ENCODE results near the gene SFSWAP.
A peak's percentile ranks its signal among the peaks of the same experiment; 100 is the strongest.
"Not testable (repeated sequence)": the region's sequence is repeated elsewhere in the genome, so short reads cannot be mapped to it uniquely, and the experiment has no call there.

The SFSWAP gene

DNA sequence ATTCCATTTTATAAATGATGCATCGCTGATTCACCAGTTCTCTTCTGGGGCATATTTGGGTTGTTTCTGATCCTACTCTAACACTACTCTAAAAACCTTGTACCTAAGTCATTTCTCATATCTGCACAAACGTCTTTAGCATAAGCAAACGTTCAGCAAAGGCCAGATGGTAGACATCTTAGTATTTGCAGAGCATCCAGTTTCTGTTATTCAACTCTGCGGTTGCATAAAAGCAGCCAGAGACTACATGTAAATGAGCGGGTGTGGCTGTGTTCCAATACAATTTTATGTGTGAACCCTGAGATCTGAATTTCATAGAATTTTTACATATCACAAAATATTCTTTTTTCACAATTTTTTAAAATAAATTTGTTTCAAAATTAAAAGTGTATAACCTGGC, 94.5 kb downstream of the SFSWAP start:
- no peak overlapping the region for H3K27ac ChIP-seq
- peaks cover 4 to 11% (median 6%) of the 10 kb centered on the region in 11 experiments; a peak in 15 of 22 replicates for H3K9me3 ChIP-seq (replicated peaks in 1 of 11)
- no peak overlapping the region for H3K9ac ChIP-seq
- no peak overlapping the region for H3K4me3 ChIP-seq
- peaks cover 16 to 51% (median 46%) of the 10 kb centered on the region in 10 experiments for H3K4me1 ChIP-seq
- H4K20me1 ChIP-seq: peaks cover 0 to 5% (median 0%) of the 10 kb centered on the region in 11 experiments; a peak in 7 of 22 replicates
- TF ChIP-seq Cebpa-rat (IDR thresholded peaks at IDR 0.05): no peak
- no peaks in the 10 kb centered on the region for H3K27me3 ChIP-seq
- no peak overlapping the region for H3K4me2 ChIP-seq
- peaks cover 6 to 17% (median 12%) of the 10 kb centered on the region in 11 experiments; a peak in 17 of 22 replicates for H3K36me3 ChIP-seq

GRCh38 chr12:131806674-131807073, 95.8 kb downstream of the SFSWAP start:
- Histone ChIP-seq H3K4me3 (no peak overlapping the region), H3K9me3 (replicated peaks in 1 of 11) (peaks cover 11 to 24% (median 18%) of the 10 kb centered on the region in 11 experiments; a peak in 20 of 22 replicates), H3K27me3 (no peaks in the 10 kb centered on the region), H3K4me1 (peaks cover 10 to 38% (median 33%) of the 10 kb centered on the region in 10 experiments), H3K4me2 (peak overlapping the region in 9 of 11 experiments; percentile 1 to 63 (median 49); a peak in 16 of 22 replicates), H4K20me1 (no peaks in the 10 kb centered on the region), H3K27ac (peak overlapping the region in 1 of 11 experiments; percentile 41; a peak in 1 of 22 replicates), H3K36me3 (peaks cover 5 to 20% (median 13%) of the 10 kb centered on the region in 11 experiments; a peak in 18 of 22 replicates), H3K9ac (no peak overlapping the region)
- no peak for TF ChIP-seq Cebpa-rat (IDR thresholded peaks at IDR 0.05)

DNA sequence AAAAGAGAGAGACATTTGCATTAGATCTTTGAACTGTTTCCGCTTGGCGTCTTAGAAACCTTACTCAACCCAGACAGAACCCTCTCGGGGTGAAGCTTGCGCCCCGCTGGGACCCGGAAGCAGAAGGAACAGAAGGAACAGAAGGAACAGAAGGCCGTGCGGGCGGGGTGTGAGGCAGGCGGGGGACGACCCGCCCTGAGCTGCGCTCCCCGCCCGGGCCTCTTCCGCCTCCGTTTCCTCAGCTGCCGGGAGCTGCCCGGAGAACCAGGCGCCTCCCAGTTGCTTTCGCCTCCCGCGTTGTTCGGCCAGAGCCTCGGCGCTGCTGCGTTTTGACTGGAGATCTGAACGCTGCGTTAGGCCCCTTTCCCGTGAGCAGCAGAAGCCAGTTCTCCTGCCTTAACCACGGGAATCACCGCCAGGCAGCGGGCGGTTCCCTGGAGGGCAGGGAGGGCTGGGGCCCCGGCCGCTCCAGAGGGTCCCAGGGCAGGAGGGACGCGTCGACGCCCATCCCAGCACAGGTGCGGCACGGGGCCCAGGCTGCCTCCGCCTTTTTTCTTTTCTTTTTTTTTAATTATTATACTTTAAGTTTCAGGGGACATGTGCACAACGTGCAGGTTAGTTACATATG, 98.0 kb downstream of the SFSWAP start:
- Histone ChIP-seq H3K27me3 (no peaks in the 10 kb centered on the region), H3K9ac (no peak overlapping the region), H3K36me3 (peaks cover 0 to 32% (median 9%) of the 10 kb centered on the region in 11 experiments; a peak in 10 of 22 replicates), H3K4me1 (peaks cover 5 to 22% (median 20%) of the 10 kb centered on the region in 10 experiments), H3K4me2 (no peak overlapping the region), H3K9me3 (replicated peaks in 1 of 11) (peaks cover 29 to 45% (median 40%) of the 10 kb centered on the region in 11 experiments), H4K20me1 (no peaks in the 10 kb centered on the region), H3K27ac (no peak overlapping the region), H3K4me3 (no peak overlapping the region)
- TF ChIP-seq Cebpa-rat (IDR thresholded peaks at IDR 0.05): no peak

GRCh38 chr12:131809476-131810254, 98.8 kb downstream of the SFSWAP start:
- H3K4me2 ChIP-seq, H3K9ac ChIP-seq, H3K27ac ChIP-seq, H4K20me1 ChIP-seq, H3K4me3 ChIP-seq, H3K27me3 ChIP-seq: not testable (repeated sequence)
- H3K9me3 ChIP-seq (replicated peaks in 1 of 11): peaks cover 34 to 54% (median 44%) of the 10 kb centered on the region in 11 experiments
- H3K4me1 ChIP-seq: peaks cover 0 to 14% (median 12%) of the 10 kb centered on the region in 10 experiments; a peak in 16 of 20 replicates
- peaks cover 0 to 40% (median 11%) of the 10 kb centered on the region in 11 experiments; a peak in 10 of 22 replicates for H3K36me3 ChIP-seq

- no peak overlapping the region for H3K27ac ChIP-seq
- H3K27me3 ChIP-seq: no peaks in the 10 kb centered on the region
- no peak for TF ChIP-seq Cebpa-rat (IDR thresholded peaks at IDR 0.05)
- no peak overlapping the region for H3K4me3 ChIP-seq
- no peak overlapping the region for H3K9ac ChIP-seq
- peaks cover 0 to 48% (median 11%) of the 10 kb centered on the region in 11 experiments; a peak in 10 of 22 replicates for H3K36me3 ChIP-seq
- peaks cover 0 to 17% (median 11%) of the 10 kb centered on the region in 10 experiments; a peak in 16 of 20 replicates for H3K4me1 ChIP-seq
- H4K20me1 ChIP-seq: no peaks in the 10 kb centered on the region
- H3K4me2 ChIP-seq: no peak overlapping the region
- peaks cover 34 to 55% (median 41%) of the 10 kb centered on the region in 11 experiments for H3K9me3 ChIP-seq (replicated peaks in 1 of 11)
Observed at GRCh38 chr12:131810726-131811125, 99.8 kb downstream of the SFSWAP start.

- H3K27ac ChIP-seq: no peak overlapping the region
- H3K4me2 ChIP-seq: no peak overlapping the region
- no peaks in the 10 kb centered on the region for H4K20me1 ChIP-seq
- no peak for TF ChIP-seq Cebpa-rat (IDR thresholded peaks at IDR 0.05)
- H3K4me3 ChIP-seq: no peak overlapping the region
- H3K36me3 ChIP-seq: peaks cover 0 to 52% (median 11%) of the 10 kb centered on the region in 11 experiments; a peak in 10 of 22 replicates
- peaks cover 28 to 48% (median 34%) of the 10 kb centered on the region in 11 experiments for H3K9me3 ChIP-seq (replicated peaks in 1 of 11)
- peaks cover 0 to 6% (median 0%) of the 10 kb centered on the region in 11 experiments; a peak in 1 of 22 replicates for H3K27me3 ChIP-seq
- no peak overlapping the region for H3K9ac ChIP-seq
- peaks cover 26 to 46% (median 41%) of the 10 kb centered on the region in 10 experiments for H3K4me1 ChIP-seq
Observed at GRCh38 chr12:131815131-131815530, 104.2 kb downstream of the SFSWAP start.

DNA sequence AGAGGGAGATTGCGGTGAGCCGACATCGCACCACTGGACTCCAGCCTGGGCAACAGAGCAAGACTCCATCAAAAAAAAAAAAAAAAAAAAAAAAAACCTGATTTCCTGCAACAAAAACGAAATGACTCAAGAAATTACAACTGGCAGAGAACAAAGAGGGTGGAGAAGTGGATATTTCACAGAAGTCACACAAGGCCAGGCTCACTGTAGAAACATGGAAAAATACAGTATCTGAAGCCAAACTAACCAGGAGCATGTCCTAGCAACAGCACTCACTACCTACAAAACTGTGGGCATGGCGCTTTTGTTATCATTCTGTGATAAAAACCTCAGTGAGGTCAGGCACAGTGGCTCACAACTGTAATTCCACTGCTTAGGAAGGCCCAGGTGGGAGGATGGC, 105.6 kb downstream of the SFSWAP start:
- Histone ChIP-seq H3K4me3 (peak overlapping the region in 4 of 10 experiments; percentile 53 to 71 (median 60); a peak in 4 of 20 replicates), H3K9ac (peak overlapping the region in 8 of 11 experiments; percentile 44 to 83 (median 72); a peak in 10 of 22 replicates), H3K4me1 (peaks cover 37 to 60% (median 54%) of the 10 kb centered on the region in 10 experiments), H3K4me2 (peak overlapping the region in 10 of 11 experiments; percentile 80 to 95 (median 90); a peak in 21 of 22 replicates), H4K20me1 (no peaks in the 10 kb centered on the region), H3K36me3 (peaks cover 0 to 44% (median 11%) of the 10 kb centered on the region in 11 experiments; a peak in 10 of 22 replicates), H3K27me3 (peaks cover 0 to 6% (median 0%) of the 10 kb centered on the region in 11 experiments; a peak in 1 of 22 replicates), H3K9me3 (replicated peaks in 1 of 11) (peaks cover 18 to 38% (median 26%) of the 10 kb centered on the region in 11 experiments), H3K27ac (peak overlapping the region in 9 of 11 experiments; percentile 70 to 92 (median 89); a peak in 15 of 22 replicates)
- no peak for TF ChIP-seq Cebpa-rat (IDR thresholded peaks at IDR 0.05)

DNA sequence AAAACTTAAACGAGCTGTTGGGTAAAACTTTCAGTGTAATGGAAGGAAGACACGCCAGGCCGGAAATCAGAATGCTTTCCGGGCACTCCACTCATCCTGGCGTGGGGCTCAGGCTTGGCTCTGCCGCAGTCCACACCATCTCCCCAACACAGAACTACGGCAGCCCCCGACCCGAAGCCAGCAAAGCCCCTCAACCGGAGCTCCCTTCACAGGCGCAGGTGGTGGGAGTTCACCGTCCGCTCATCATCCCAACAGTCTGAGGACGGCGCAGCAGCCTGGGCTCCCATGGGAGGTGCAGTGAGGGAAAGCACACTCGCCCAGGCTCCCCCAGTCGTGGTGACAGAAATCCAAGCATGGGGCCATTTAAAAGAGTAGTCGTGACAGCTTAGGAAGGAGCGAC, 106.4 kb downstream of the SFSWAP start:
- TF ChIP-seq Cebpa-rat (IDR thresholded peaks at IDR 0.05): no peak
- peak overlapping the region; percentile 42 to 83 (median 68); a peak in 19 of 22 replicates for H3K9ac ChIP-seq
- H3K27me3 ChIP-seq: peaks cover 0 to 6% (median 0%) of the 10 kb centered on the region in 11 experiments; a peak in 1 of 22 replicates
- H3K4me3 ChIP-seq: peak overlapping the region in 9 of 10 experiments; percentile 35 to 71 (median 53); a peak in 17 of 20 replicates
- peaks cover 0 to 36% (median 11%) of the 10 kb centered on the region in 11 experiments; a peak in 10 of 22 replicates for H3K36me3 ChIP-seq
- H3K4me2 ChIP-seq: peak overlapping the region; percentile 80 to 96 (median 90)
- peaks cover 16 to 30% (median 22%) of the 10 kb centered on the region in 11 experiments for H3K9me3 ChIP-seq (replicated peaks in 1 of 11)
- no peaks in the 10 kb centered on the region for H4K20me1 ChIP-seq
- peak overlapping the region in 10 of 11 experiments; percentile 37 to 92 (median 88); a peak in 19 of 22 replicates for H3K27ac ChIP-seq
- peaks cover 37 to 64% (median 57%) of the 10 kb centered on the region in 10 experiments for H3K4me1 ChIP-seq
